GM18508 (cell line): Measurements from ENCODE around the gene IL36RN.

Source experiments
- ATAC-seq: cut with Tn5 transposase; IDR thresholded peaks from one replicate; pipeline ENCODE4 v1.9.1; 2021; ENCODE audit warnings: moderate number of reproducible peaks; ENCODE audit not compliant: insufficient read depth, unreplicated experiment

IL36RN gene

DNA sequence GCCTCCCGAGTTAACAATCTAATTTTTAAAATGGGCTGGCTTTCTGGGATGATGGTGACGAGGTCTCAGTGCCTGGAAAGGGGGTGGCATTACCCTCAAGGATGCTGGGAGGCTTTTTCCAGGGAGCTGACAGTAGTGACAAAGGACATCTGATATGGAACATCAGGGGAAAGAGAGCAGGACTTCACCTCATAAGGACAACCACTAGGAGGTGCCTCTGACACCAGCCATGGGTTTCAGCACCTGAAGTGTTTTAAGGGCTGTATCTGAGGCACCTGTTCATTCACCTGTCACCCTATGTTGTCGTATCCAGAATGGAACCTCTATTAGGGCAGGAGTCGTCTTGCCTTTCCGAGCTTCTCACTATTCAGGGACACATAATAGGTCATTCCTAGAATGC, 17.1 kb upstream of the IL36RN start:
- ATAC-seq: no peak

DNA sequence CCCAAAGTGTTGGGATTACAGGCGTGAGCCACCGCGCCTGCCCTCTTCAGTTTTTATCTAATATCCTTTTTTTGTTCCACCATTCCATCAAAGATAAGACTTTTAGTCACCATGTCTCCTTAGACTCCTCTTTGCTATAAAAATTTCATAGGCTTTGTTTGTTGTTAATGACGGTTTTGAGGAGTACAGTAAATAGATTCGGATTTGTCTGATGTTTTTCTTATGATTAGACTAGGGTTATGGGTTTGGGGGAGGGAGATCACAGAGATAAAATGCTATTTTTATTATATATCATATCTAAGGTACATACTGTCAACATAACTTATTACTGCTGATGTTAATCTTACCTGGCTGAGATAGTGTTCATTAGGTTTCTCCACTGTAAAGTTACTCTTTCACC, 12.5 kb upstream of the IL36RN start:
- no peak for ATAC-seq

DNA sequence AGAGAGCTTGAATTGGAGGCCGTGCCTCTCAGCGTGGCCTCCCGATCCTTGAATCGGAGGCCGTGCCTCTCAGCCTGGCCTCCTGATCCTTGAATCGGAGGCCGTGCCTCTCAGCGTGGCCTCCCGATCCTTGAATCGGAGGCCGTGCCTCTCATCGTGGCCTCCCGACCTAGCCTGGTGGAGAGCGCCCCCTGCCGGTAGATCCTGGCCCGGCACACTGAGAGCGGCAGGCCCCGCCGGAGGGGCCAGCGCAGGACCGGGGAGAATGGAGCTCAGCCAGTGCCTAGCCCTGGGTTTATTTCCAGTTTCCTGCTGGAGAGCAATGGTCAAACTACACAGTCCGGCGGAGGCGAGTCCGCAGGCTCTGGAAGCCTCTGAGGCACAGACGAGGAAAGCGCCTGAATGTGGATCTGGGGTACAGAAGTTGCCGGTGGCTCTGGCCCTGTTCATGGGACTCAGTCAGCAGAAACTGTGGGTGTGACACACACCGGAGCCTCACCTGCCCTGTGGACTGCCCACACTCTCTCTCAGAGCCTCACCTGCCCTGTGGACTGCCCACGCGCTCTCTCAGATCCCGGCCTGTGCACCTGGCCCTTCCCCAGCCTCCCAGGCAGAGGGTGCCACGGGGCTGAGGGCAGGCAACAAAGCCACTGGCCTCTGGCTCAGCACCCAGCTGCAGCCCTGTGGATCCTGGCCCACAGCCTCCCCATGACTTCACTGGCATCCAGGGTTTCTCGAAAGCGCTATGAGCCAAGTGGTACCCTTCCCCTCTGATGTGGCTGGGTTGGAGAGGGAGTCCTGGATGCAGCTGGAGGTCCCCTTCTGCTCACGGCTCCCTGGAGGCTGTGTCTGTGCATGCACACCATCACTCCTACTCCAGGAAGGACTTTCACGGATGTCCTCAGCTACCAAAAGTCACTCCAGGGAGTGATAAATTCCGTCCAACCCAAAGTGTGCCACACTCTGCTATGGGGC, 7.8 kb upstream of the IL36RN start:
- no peak for ATAC-seq

DNA sequence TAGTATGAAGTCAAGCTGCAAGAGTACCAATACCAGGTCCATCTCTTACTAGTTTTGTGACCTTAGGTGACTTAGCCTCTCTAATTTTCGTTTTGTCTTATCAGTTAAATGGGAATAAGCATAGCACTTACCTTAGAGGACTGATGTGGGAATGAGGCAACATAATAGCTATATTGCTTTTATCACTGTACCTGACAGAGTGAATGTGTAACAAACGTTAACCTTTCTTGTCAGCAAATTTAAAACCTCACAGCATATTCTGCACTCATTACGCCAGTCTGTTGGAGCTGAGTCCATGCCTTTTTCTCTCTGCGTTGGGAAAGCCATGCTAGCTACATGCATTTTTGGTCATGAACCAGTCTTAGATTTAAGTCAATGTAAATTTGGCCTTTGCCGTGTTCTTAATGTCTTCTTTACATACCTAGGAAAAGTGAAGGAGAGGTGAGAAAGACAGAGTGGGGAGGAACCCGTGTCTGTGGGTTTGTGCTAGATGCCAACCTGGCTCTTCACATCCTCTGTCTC, 6.5 kb upstream of the IL36RN start, which contains the start of gene IL36B:
TSS of gene IL36B (minus strand) at position 472 of the 522 bp plus-strand sequence.
- ATAC-seq: no peak

DNA sequence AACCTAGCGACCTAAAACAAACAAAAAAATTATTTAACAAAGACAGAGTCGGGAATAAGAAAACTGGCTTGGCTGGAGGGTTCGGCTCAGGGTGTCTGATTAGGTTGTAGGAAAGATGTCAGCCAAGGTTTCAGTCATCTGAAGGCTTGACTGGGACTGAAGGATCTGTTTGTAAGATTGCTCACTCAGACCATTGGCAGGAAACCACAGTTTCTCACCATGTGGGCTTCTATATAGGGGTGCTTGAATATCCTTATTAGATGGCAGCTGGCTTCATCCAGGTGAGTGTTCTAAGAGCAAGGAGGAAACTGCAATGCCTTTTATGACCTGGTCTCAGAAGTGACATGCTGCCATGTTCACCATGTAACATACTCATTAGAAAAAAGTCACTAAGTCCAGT, 5.3 kb upstream of the IL36RN start:
- ATAC-seq: no peak

DNA sequence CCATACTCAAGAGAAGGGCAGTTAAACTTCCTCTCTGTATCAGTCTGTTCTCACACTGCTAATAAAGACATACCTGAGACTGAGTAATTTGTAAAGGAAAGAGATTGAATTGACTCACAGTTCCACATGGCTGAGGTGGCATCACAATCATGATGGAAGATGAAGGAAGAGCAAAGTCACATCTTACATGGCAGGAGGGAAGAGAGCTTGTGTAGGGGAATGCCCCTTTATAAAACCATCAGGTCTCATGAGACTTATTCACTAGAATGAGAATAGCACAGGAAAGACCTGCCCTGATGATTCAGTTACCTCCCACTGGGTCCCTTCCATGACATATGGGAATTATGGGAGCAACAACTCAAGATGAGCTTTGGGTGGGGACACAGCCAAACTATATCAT, 4.9 kb upstream of the IL36RN start:
- no peak for ATAC-seq

DNA sequence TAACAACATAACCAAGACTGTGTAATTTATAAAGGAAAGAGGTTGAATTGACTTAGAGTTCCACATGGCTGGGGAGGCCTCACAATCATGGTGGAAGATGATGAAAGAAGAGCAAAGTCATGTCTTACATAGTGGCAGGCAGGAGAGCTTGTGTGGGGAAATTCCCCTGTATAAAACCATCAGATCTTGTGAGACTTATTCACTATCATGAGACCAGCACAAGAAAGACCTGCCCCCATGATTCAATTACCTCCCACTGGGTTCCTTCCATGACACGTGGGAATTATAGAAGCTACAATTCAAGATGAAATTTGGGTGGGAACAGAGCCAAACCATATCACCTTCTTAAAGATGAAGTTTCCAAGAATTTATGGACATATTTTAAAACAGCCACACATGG, 2.5 kb upstream of the IL36RN start:
- ATAC-seq: no peak

DNA sequence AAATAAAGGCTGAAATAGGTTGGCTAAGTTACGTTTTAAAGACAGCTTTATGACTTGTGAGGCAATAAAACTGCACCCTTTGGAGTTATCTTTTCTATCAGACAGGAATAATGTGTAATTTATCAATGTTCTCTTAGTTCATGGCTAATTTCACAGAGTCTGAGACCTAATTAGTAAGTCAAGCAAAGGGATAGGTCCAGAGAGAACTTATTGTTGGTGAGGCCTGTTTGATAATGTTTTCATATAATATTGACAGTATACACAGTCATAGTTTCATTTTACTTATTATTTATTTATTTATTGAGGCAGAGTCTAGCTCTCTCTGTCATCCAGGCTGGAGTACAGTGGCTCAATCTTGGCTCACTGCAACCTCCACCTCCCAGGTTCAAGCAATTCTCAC, 1.9 kb upstream of the IL36RN start:
- ATAC-seq: no peak

DNA sequence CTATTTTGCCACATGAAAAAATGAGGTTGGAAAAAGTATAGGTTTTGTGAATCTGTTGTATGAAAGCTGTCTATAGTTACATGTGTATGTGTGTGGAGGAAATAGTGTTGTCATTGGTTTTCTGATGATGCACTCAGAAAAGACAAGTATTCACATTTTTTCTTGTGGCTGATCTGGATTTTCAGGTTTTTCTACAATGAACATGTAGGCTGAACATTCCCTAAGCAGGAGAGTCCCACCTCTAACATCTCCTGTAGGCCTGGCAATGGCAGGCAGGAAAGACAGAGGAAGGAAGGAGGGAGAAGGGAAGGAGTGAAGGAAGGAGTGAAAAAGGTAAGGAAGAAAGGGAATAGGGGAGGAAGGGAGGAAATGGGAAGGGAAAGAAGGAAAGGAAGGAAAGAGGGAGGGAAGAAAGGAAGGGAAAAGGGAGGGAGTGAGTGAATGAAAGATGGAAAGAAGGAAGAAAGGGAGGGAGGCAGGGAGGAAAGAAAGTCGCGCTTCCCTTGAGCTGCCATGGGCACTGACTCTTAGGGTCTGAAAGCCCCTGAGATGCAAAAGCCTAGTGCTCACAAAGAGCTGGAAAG, 495 bp upstream of the IL36RN start:
- no peak for ATAC-seq

DNA sequence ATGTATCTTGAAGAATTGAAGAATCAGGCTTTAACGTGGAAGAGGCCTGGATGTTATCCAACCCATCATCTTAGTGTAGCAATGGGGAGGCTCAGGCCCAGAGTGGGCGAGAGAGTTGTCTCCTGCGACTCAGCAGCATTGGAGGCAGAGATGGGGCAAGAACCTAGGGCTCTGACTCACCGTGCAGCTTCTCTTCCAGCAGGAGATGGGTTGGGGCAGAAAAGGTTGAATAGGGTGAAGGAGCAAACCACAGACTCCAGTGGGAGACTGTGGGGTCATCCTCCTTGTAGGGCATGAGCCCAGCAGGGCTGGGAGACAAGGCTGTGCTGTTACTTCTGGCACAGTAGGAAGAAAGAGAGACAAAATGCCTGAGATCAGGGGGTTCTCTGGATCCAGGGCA, 1.4 kb downstream of the IL36RN start:
- ATAC-seq: no peak

DNA sequence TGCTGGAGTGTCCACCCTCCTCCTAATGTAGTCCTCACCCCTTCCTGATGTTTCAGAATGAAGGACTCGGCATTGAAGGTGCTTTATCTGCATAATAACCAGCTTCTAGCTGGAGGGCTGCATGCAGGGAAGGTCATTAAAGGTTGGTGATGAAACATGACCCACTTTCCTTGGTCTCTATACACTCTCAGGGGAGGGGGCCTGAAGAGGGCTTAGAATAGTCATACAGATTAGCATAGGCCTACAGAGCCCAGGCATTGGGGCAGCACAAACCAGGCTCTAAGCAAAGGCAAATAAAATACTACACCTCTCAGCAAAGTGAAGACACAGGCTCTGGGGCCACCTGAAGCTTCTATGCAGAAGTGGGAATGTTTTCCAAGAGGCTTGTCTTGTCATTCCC, 1.8 kb downstream of the IL36RN start:
- no peak for ATAC-seq

DNA sequence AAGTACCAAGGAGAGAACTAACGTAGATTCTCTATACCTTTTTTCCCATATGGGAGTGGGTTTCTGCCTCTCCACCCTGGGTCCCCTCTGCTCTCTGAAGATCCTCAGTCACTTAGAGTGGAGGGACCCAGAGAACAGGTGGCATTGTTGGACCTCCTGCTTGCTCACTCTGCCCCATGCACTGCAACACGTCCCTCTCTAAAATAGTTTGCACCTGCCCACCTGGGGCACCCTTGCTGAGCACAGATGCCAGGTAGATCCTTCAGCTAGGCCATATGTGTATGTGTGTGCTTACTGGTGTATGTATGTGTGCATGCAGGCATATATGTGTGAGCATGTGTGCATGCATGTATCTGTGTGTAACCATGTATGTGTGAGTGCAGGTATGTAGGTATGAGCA, 2.2 kb downstream of the IL36RN start:
- ATAC-seq: no peak

DNA sequence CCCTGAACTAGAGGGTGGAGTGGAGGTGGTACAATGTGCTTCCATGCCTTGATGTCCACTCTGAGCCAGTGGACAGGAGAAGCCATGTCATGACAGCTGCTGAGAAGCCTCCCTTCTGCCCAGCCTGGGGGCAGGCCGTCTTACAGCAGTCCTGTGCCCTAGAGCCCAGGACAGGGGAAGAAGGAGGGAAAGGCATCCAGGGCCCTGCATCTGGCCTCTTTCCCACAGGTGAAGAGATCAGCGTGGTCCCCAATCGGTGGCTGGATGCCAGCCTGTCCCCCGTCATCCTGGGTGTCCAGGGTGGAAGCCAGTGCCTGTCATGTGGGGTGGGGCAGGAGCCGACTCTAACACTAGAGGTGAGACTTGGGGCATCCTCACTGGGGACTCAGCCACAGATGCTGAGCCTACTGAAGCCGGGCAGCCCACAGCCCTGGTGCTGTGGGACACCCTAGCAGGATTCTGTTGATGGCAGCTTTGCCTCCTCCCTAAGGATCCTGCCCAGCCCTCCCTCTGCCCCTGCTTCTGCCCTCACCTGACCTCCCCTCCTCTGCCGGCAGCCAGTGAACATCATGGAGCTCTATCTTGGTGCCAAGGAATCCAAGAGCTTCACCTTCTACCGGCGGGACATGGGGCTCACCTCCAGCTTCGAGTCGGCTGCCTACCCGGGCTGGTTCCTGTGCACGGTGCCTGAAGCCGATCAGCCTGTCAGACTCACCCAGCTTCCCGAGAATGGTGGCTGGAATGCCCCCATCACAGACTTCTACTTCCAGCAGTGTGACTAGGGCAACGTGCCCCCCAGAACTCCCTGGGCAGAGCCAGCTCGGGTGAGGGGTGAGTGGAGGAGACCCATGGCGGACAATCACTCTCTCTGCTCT, 3.1 kb downstream of the IL36RN start:
- ATAC-seq: no peak

DNA sequence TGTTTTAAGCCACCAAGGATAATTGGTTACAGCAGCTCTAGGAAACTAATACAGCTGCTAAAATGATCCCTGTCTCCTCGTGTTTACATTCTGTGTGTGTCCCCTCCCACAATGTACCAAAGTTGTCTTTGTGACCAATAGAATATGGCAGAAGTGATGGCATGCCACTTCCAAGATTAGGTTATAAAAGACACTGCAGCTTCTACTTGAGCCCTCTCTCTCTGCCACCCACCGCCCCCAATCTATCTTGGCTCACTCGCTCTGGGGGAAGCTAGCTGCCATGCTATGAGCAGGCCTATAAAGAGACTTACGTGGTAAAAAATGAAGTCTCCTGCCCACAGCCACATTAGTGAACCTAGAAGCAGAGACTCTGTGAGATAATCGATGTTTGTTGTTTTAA, 5.3 kb downstream of the IL36RN start:
- ATAC-seq: no peak

DNA sequence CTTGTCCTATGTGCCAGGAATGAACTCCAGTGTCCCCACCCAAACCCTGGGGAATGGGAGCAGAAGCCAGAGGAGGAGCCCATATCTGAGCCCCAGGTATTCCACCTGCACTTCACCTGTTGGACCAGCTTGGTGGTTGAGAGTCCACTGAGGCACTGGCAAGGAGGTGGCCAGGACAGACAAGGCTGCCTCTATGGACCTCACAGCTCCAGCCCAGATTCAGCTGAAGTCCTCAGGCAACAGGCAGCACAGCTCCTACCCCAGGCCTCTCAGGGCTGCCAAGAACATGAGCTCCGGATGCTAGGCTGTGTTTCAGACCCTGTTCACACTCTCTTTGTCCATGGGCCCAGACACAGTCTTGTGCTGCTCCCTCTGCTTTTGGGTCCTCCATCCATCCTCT, 5.9 kb downstream of the IL36RN start:
- ATAC-seq: no peak

DNA sequence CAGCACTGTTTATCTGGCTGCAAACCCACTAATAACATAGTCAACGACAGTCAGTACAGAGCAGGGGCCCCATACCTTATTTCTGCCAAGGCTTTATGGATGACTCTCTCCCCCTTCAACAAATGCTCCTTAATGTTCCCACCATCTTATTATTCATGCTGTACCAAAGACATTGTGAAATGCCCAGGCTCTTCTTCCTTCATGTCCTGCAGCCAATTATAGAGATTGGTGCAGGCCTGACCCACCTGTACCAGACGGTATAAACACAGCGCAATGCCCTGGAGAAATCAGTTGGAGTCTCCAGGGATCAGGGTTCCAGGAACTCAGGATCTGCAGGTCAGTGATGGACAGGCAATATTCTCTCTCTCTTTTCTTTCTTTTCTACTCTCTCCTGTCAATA, 8.7 kb downstream of the IL36RN start, which contains the start of gene IL1F10:
TSS of gene IL1F10 (plus strand) at position 290 of the 400 bp plus-strand sequence. CDS start 4,769 bp downstream, outside the sequence.
- no peak for ATAC-seq

DNA sequence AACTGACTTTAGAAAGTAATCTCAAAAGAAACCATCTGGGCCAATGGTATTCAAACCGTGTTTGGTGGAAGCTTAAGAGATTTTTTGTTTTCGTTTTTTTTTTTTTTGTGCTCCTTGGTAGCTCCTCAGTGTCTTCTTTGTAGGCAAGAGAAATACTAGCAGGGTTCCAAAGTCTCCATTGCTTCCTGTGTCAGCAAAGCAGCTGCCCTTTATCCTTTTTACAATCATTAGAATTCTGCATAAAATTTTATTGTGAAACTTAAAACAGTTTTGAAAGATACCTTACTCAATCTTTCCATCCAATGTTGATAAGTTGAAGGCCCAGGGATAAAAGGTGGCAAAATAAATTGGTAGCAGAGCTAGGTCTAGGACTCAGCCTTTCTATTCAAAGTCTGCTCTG, 9.3 kb downstream of the IL36RN start:
- ATAC-seq: no peak

DNA sequence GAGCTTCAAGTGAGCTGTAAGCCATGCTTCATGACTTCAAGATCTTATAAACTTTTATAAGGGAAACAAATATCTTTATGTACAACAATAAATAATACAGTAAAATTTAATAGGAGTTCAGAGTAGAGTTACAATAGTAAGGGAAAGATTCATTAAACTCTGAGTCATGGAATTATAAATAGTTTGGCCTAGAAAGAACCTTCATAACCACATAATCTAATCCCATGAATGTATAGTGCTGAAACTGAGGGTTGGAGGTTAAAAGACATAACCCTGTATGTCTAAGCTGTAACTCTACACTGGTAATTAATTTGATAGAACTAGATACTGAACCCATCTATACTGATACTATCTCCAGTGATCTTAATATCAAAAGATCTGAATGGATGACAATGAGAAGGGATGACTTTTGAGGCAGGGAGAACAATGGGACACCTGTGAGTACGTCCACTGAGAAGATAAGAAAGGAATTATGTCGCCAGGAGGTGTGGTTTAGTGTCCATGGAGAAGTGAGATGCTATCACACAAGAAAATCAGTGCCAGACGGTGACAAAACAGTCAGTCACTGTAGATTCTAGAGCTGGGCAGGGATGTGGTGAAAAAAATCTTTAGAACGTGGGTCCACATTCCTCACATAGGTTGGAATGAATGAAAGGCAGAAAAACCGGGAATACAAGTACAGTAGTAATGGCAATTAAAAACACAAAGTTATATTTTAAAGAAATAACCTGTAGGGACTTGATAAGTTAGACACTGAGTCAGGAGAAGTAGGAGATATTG, 9.9 kb downstream of the IL36RN start:
- ATAC-seq: no peak

DNA sequence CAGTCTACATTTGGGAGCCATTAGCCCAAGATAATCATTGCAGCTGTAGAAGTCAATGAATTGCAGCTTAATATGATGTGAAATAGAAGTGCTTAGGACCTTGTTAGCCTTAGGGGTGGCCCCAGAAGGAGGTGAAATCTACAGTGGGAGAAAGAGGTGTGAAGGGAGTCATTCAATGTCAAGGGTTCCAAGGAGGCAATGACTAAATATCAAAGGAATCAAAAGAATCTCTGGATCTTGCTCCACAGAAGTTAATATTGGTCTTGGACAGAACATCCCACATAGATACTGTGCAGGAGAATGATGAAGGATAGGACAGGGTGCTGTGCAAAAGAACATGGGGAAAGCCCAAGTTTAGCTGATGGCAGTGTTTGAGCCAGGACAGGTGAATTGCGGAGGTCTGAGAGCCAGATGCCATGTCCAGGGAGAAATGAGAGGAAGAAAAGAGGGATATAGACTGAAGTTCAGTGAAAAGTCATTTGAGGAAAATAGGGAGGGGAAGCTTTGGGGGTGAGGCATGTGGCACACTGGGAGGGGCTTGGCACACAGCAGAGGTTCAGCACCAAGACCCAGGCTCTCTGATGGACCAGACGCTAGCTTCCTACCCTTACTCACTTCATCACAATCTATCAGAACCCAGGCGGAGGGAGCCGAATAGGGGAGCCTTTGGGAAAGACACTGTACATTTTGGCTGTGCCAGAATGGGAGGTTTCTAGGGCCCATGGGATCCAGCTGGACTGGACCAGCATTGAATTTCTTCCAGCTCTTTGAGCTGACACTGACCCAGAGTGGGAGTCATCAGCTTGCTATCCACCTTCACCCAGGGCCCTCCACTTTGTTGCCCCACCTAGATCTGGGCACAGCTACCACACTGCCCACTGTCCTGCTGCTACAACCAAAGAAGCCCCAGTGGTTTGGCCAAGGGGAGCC, 10.9 kb downstream of the IL36RN start:
- no peak for ATAC-seq
